PC-3 (cell line): ENCODE data around the gene LINC00237. TPM values are rescaled to one million over a fixed set of nuclear protein-coding genes. Genes with fewer than 3 reads are reported as not detected.

Source experiments
- ATAC-seq: fragments of 200-7000 bp; cut with Tn5 transposase; 2 replicates; pipeline ENCODE4 v1.9.1; 2020; ENCODE audit warnings: mild to moderate bottlenecking, moderate library complexity
- BruUV-seq: library from RNA; stranded (reverse); fragments of 400-500 nt; replicated peaks from 2 replicates; lab custom pipeline; 2021; lab: Mats Ljungman, UMichigan
- CTCF ChIA-PET: fragments of 300-600 bp; sonication (Branson Sonifier 250); formaldehyde crosslinking; loops from one replicate; lab custom pipeline; 2022; ENCODE audit warnings: antibody characterized with exemption; lab: Charles Lee
- POLR2A ChIA-PET: fragments of 300-600 bp; sonication (Branson Sonifier 250); formaldehyde crosslinking; loops from one replicate; lab custom pipeline; 2022; ENCODE audit warnings: antibody characterized with exemption; ENCODE audit not compliant: unreplicated experiment; lab: Charles Lee
- DNase-seq: peaks from one replicate; pipeline ENCODE4 v3.0.0-alpha.2; 2015
- H2AFZ ChIP-seq: fragments of 300-600 bp; sonication (generic); 2 replicates; pipeline ENCODE4 v1.6.0; 2016; ENCODE audit warnings: antibody characterized with exemption, low read length
- H3F3A ChIP-seq: fragments of 300-600 bp; sonication (generic); one replicate; pipeline ENCODE4 v1.6.0; 2017; ENCODE audit warnings: antibody characterized with exemption, low read length, control low read depth, mild to moderate bottlenecking; ENCODE audit not compliant: unreplicated experiment
- H3K27ac ChIP-seq: fragments of 300-600 bp; sonication (generic); 2 replicates; pipeline ENCODE4 v1.5.1; 2016; ENCODE audit warnings: mild to moderate bottlenecking, low read length
- H3K27me3 ChIP-seq: fragments of 300-600 bp; sonication (generic); 2 replicates; pipeline ENCODE4 v1.6.1; 2016; ENCODE audit warnings: low read length, mixed read lengths
- H3K36me3 ChIP-seq: fragments of 300-600 bp; sonication (generic); 2 replicates; pipeline ENCODE4 v1.6.1; 2016; ENCODE audit warnings: low read depth, mixed run types, low read length, mixed read lengths
- H3K4me1 ChIP-seq: fragments of 300-600 bp; sonication (generic); 2 replicates; pipeline ENCODE4 v1.5.1; 2016; ENCODE audit warnings: low read length; ENCODE audit not compliant: insufficient read depth
- H3K4me2 ChIP-seq: fragments of 300-600 bp; sonication (generic); 2 replicates; pipeline ENCODE4 v1.6.0; 2016; ENCODE audit warnings: low read length
- H3K4me3 ChIP-seq: fragments of 300-600 bp; sonication (generic); 2 replicates; pipeline ENCODE4 v1.5.1; 2016; ENCODE audit warnings: mild to moderate bottlenecking, low read length, mixed read lengths
- H3K79me2 ChIP-seq: fragments of 300-600 bp; sonication (generic); 2 replicates; pipeline ENCODE4 v1.6.1; 2017; ENCODE audit warnings: low read length, mixed read lengths
- H3K9ac ChIP-seq: fragments of 300-600 bp; sonication (generic); 2 replicates; pipeline ENCODE4 v1.6.0; 2016; ENCODE audit warnings: mild to moderate bottlenecking, low read length
- H3K9me2 ChIP-seq: fragments of 300-600 bp; sonication (generic); replicated peaks from 2 replicates; pipeline ENCODE4 v1.6.1; 2016; ENCODE audit warnings: mixed run types, low read length, mixed read lengths
- H3K9me3 ChIP-seq: fragments of 300-600 bp; sonication (generic); 2 replicates; pipeline ENCODE4 v1.6.1; 2016; ENCODE audit warnings: low read length, mixed read lengths
- H4K20me1 ChIP-seq: fragments of 300-600 bp; sonication (generic); 2 replicates; pipeline ENCODE4 v1.6.1; 2016; ENCODE audit warnings: low read length, mixed read lengths
- CTCF ChIP-seq: fragments of 300-600 bp; sonication (generic); conservative IDR thresholded peaks from 2 replicates; pipeline ENCODE4 v1.5.1; 2017; ENCODE audit warnings: antibody characterized with exemption, low read depth, mild to moderate bottlenecking, low read length
- EZH2 ChIP-seq: fragments of 300-600 bp; sonication (generic); IDR thresholded peaks from one replicate; pipeline ENCODE4 v1.6.1; 2017; ENCODE audit warnings: antibody characterized with exemption, mild to moderate bottlenecking, low read length; ENCODE audit not compliant: unreplicated experiment
- EZH2phosphoT487 ChIP-seq: fragments of 300-600 bp; sonication (generic); IDR thresholded peaks from 2 replicates; pipeline ENCODE4 v1.6.1; 2018; ENCODE audit warnings: mild to moderate bottlenecking, antibody characterized with exemption, low read length, borderline replicate concordance
- intact Hi-C: fragments of 100-400 bp; cut with micrococcal nuclease; formaldehyde crosslinking; loops from 2 replicates; pipeline ENCODE4 v1.9.0; 2023
- total RNA-seq: library from RNA; depleted of rRNA; stranded (reverse); fragments of >200 nt; gene quantifications from 2 replicates; pipeline ENCODE4 v1.2.3, GENCODE V29; 2014

Gene LINC00237
- total RNA-seq, 1 experiment from 2014 or later, result not detected

DNA sequence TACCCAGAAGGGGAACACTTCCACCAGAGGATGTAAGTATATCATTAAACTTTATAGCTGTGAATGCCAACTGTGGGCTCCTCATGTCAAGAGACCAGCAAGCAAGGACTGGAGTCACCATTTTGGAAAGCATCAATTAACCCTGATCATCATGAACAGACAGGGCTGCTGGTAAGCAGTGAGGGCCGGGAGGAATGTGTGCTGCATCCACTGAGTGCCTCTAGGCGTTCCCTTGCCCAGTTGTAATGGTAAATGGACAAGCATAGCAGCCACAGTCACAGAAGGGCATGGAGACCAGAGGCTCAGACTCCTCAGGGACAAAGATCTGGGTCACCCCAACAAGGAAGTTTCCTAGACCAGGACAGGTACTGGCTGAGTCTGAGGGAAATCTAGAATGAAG lies 23.6 kb downstream of the LINC00237 start:
- POLR2A ChIA-PET, result interaction anchor here (0.5 kb wide), 1 partner anchor 102 kb away, joined by 3 read pairs; no protein-coding TSS in a partner anchor
- Histone ChIP-seq H3K36me3 (no peaks in the 10 kb centered on the region), H3K4me2 (no peak overlapping the region)

DNA sequence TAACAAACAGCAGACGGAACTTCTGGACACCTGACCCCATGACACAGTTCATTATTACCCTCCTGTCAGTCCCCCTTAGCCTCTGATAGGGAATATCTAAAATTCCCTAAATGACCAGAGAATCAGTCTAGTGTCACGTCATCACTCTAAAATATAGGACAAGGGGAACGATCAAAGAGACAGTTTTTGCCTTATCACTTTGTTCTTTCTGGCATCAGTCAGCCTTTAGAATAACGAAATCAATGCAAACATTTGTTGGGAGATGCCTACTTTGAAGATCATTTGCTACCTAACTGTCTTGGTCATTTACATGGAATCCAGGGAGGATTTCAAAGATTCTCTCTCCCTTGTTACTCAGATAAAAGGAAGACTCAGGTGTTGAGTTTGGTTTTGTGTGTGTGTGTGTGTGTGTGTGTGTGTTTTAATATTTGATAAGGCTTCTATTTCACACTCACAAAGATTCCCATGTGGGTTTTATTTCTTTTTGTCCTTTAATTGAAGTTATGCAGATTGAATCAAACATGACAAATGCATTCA lies 28.3 kb downstream of the LINC00237 start:
- Histone ChIP-seq H3K9ac (no peak overlapping the region), H4K20me1 (no peaks in the 10 kb centered on the region), H2AFZ (no peak overlapping the region), H3K4me2 (no peak overlapping the region), H3F3A (no peaks in the 10 kb centered on the region), H3K27me3 (peaks cover 44% of the 10 kb centered on the region), H3K27ac (no peak overlapping the region), H3K4me1 (peaks cover 10% of the 10 kb centered on the region; the same call in 1 of the 2 replicates), H3K4me3 (no peak overlapping the region), H3K79me2 (no peaks in the 10 kb centered on the region), H3K9me3 (no peaks in the 10 kb centered on the region), H3K36me3 (no peaks in the 10 kb centered on the region), H3K9me2 (no peaks in the 10 kb centered on the region)
- no peak for ATAC-seq
- TF ChIP-seq CTCF (no peak), EZH2phosphoT487 (no peak), EZH2 (no peak)
- ChIA-PET POLR2A (no interaction called here), CTCF (no interaction called here)
- no TSS peak for BruUV-seq
- DNase-seq, result no peak
- intact Hi-C loops, result no loop called here

More for the DNA sequence above, 23.6 kb downstream of the LINC00237 start:
- Histone ChIP-seq H3K27ac (no peak overlapping the region), H3K9me3 (no peaks in the 10 kb centered on the region), H3K9ac (no peak overlapping the region), H3K27me3 (peaks cover 57% of the 10 kb centered on the region), H3F3A (no peaks in the 10 kb centered on the region), H3K4me1 (no peaks in the 10 kb centered on the region), H3K79me2 (no peaks in the 10 kb centered on the region), H3K4me3 (no peak overlapping the region), H4K20me1 (no peaks in the 10 kb centered on the region), H2AFZ (no peak overlapping the region), H3K9me2 (no peaks in the 10 kb centered on the region)
- no peak for TF ChIP-seq CTCF
- no peak for TF ChIP-seq EZH2phosphoT487
- no peak for TF ChIP-seq EZH2
- BruUV-seq, result no TSS peak
- no peak for DNase-seq
- intact Hi-C loops, result no loop called here
- no peak for ATAC-seq
- CTCF ChIA-PET, result no interaction called here

DNA sequence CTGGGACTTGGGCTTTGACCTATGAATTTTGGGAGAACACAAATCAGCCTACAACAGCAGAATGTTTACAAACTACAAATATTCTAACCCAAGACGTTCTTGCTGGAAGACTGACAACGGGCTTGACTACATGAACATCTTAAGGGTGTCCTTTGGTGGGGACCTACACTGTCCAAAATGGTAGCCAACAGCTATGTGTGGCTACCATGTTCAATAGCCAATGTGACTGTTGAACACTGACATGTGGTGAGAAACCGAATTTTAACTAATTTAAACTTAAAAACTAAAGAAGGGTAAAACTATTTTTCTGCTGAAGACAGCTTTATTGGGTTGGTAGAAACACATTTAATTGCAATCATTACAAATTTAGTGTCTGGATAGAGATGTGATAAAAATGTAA lies 30.1 kb downstream of the LINC00237 start:
- ATAC-seq (no peak), DNase-seq (no peak)
- Histone ChIP-seq H2AFZ (no peak overlapping the region), H3K27ac (no peak overlapping the region), H3K36me3 (no peaks in the 10 kb centered on the region), H3K27me3 (peaks cover 37% of the 10 kb centered on the region), H3F3A (no peaks in the 10 kb centered on the region), H3K4me3 (no peak overlapping the region), H3K9me3 (no peaks in the 10 kb centered on the region), H3K9me2 (no peaks in the 10 kb centered on the region), H3K4me1 (peaks cover 10% of the 10 kb centered on the region; the same call in 1 of the 2 replicates), H3K79me2 (no peaks in the 10 kb centered on the region), H3K4me2 (no peak overlapping the region), H4K20me1 (no peaks in the 10 kb centered on the region), H3K9ac (no peak overlapping the region)
- BruUV-seq, result no TSS peak
- no peak for TF ChIP-seq EZH2phosphoT487
- no peak for TF ChIP-seq CTCF
- TF ChIP-seq EZH2, result no peak
- CTCF ChIA-PET, result no interaction called here
- intact Hi-C loops, result no loop called here
- POLR2A ChIA-PET, result no interaction called here
